ENCODE data around the gene SNAPC1. TPM values are rescaled to one million over a fixed set of nuclear protein-coding genes. Genes with fewer than 3 reads are reported as not detected.

Gene SNAPC1
- total and polyA plus RNA-seq, 2 donors (not counting 3 experiments of a cell fraction or from before 2014, with no cell fraction given) = 12.7 to 14.3 TPM

- dilution Hi-C loops (cut with MboI; ENCODE audit: extremely low pct_ligation_motif_present, low sequenced_read_pairs) (no loop called here), intact Hi-C loops (cut with micrococcal nuclease) (loop anchor here (5.0 kb wide), 1 partner anchor 240 kb away; no protein-coding TSS in a partner anchor)
- BruUV-seq (replicated peaks) = no TSS peak
- Histone ChIP-seq H4K20me1 (replicated peaks; ENCODE audit: control insufficient read depth, extremely low read depth, insufficient read depth, low read length) (peaks cover 31% of the 10 kb centered on the region), H3K9ac (replicated peaks; ENCODE audit: extremely low read depth, insufficient read depth, low read length) (no peak overlapping the region), H3K4me2 (ENCODE audit: insufficient read depth, low read length) (no peak overlapping the region), H3K79me2 (ENCODE audit: control insufficient read depth, insufficient read depth, low read length) (peaks cover 94% of the 10 kb centered on the region), H3K9me3 (replicated peaks; ENCODE audit: control insufficient read depth, insufficient read depth, low read length) (no peaks in the 10 kb centered on the region), H3K9me1 (replicated peaks; ENCODE audit: control insufficient read depth, extremely low read depth, insufficient read depth, low read length) (no peaks in the 10 kb centered on the region), H3K27me3 (ENCODE audit: control insufficient read depth in 2 of 2, insufficient read depth in 2 of 2, low read length in 2 of 2) (no peaks in the 10 kb centered on the region), H3K4me3 (replicated peaks in 1 of 3; ENCODE audit: insufficient read depth in 1 of 3, low read depth in 1 of 3, low read length in 3 of 3) (no peak overlapping the region), H3K27ac (ENCODE audit: insufficient read depth, low read depth, low read length) (no peak overlapping the region), H3K4me1 (ENCODE audit: control insufficient read depth, extremely low read depth, insufficient read depth, low read length) (peaks cover 19% of the 10 kb centered on the region), H2AFZ (ENCODE audit: low read depth, low read length) (no peak overlapping the region), H3K36me3 (ENCODE audit: control insufficient read depth in 2 of 2, extremely low read depth in 1 of 2, insufficient read depth in 2 of 2, low read length in 2 of 2) (peaks cover under 1 to 8% of the 10 kb centered on the region in 2 experiments)
- POLR2A ChIA-PET = no interaction called here
- no peak for DNase-seq (ENCODE audit: low read depth, low spot score)
- FAIRE-seq = no peak
- TF ChIP-seq POLR2A (IDR thresholded peaks at IDR 0.05; ENCODE audit: low read depth, low read length) = no peak
- CTCF ChIA-PET = interaction anchor here (1.1 to 1.7 kb wide), 2 partner anchors 11 to 19 kb away, joined by 3 to 5 read pairs; no protein-coding TSS in a partner anchor
Observed at GRCh38 chr14:61716956-61717355, 45.3 kb upstream of the SNAPC1 start.

- H3K27ac ChIP-seq (ENCODE audit: insufficient read depth, low read depth, low read length) = no peak overlapping the region
- FAIRE-seq = no peak
Observed at GRCh38 chr14:61718039-61718438, 44.2 kb upstream of the SNAPC1 start.

More at GRCh38 chr14:61718039-61718438, 44.2 kb upstream of the SNAPC1 start:
- H3K9me1 ChIP-seq (replicated peaks; ENCODE audit: control insufficient read depth, extremely low read depth, insufficient read depth, low read length) = no peaks in the 10 kb centered on the region
- DNase-seq (ENCODE audit: low read depth, low spot score) = no peak
- no TSS peak for BruUV-seq (replicated peaks)
- dilution Hi-C loops (cut with MboI; ENCODE audit: extremely low pct_ligation_motif_present, low sequenced_read_pairs) (no loop called here), intact Hi-C loops (cut with micrococcal nuclease) (loop anchor here (5.0 kb wide), 1 partner anchor 241 kb away; no protein-coding TSS in a partner anchor)
- no peaks in the 10 kb centered on the region for H3K9me3 ChIP-seq (replicated peaks; ENCODE audit: control insufficient read depth, insufficient read depth, low read length)
- CTCF ChIA-PET = interaction anchor here (1.2 to 1.7 kb wide), 2 partner anchors 12 to 20 kb away, joined by 4 to 5 read pairs; no protein-coding TSS in a partner anchor
- peaks cover 3 to 16% of the 10 kb centered on the region in 2 experiments for H3K36me3 ChIP-seq (ENCODE audit: control insufficient read depth in 2 of 2, extremely low read depth in 1 of 2, insufficient read depth in 2 of 2, low read length in 2 of 2)
- H3K27me3 ChIP-seq (ENCODE audit: control insufficient read depth in 2 of 2, insufficient read depth in 2 of 2, low read length in 2 of 2) = no peaks in the 10 kb centered on the region
- no peak overlapping the region for H3K9ac ChIP-seq (replicated peaks; ENCODE audit: extremely low read depth, insufficient read depth, low read length)
- H3K79me2 ChIP-seq (ENCODE audit: control insufficient read depth, insufficient read depth, low read length) = peaks cover 92% of the 10 kb centered on the region
- no peak overlapping the region for H3K4me2 ChIP-seq (ENCODE audit: insufficient read depth, low read length)
- no peak overlapping the region for H3K4me3 ChIP-seq (replicated peaks in 1 of 3; ENCODE audit: insufficient read depth in 1 of 3, low read depth in 1 of 3, low read length in 3 of 3)
- H2AFZ ChIP-seq (ENCODE audit: low read depth, low read length) = no peak overlapping the region
- TF ChIP-seq, protein P1, sequence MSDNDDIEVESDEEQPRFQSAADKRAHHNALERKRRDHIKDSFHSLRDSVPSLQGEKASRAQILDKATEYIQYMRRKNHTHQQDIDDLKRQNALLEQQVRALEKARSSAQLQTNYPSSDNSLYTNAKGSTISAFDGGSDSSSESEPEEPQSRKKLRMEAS (IDR thresholded peaks at IDR 0.05; ENCODE audit: insufficient read depth, insufficient read length) = no peak
- TF ChIP-seq POLR2AphosphoS5 (IDR thresholded peaks at IDR 0.05; ENCODE audit: insufficient read depth, low read depth, low read length) (no peak), POLR2A (IDR thresholded peaks at IDR 0.05; ENCODE audit: low read depth, low read length) (no peak), EZH2 (IDR thresholded peaks at IDR 0.05; ENCODE audit: borderline replicate concordance, low read depth, low read length, severe bottlenecking) (no peak), CTCF (IDR thresholded peaks at IDR 0.05; ENCODE audit: extremely low read depth in 1 of 2, insufficient read depth in 1 of 2, low read depth in 1 of 2, low read length in 2 of 2) (no peak), JUN (IDR thresholded peaks at IDR 0.05; ENCODE audit: borderline replicate concordance, insufficient read depth, insufficient read length, low read depth) (no peak), GATA2 (IDR thresholded peaks at IDR 0.05; ENCODE audit: insufficient read depth, insufficient read length, low read depth, low read length) (no peak), MYC (IDR thresholded peaks at IDR 0.05; ENCODE audit: low read depth, low read length) (no peak), FOS (IDR thresholded peaks at IDR 0.05; ENCODE audit: borderline replicate concordance, insufficient read depth, low read length) (no peak)
- peaks cover 25% of the 10 kb centered on the region for H4K20me1 ChIP-seq (replicated peaks; ENCODE audit: control insufficient read depth, extremely low read depth, insufficient read depth, low read length)
- H3K4me1 ChIP-seq (ENCODE audit: control insufficient read depth, extremely low read depth, insufficient read depth, low read length) = peaks cover 17% of the 10 kb centered on the region
- POLR2A ChIA-PET = no interaction called here

All from endothelial cell of umbilical vein (primary cell).